ENCODE results near the gene UTP15.

GRCh38 chr5:73540192-73540591 is 25.4 kb upstream of the UTP15 start:
- no peak for TF ChIP-seq JUN (IDR thresholded peaks at IDR 0.05; ENCODE audit: borderline replicate concordance, insufficient read depth, insufficient read length, low read depth)
- TF ChIP-seq POLR2AphosphoS5 (IDR thresholded peaks at IDR 0.05; ENCODE audit: insufficient read depth, low read depth, low read length) = no peak
- no peak for TF ChIP-seq POLR2A (IDR thresholded peaks at IDR 0.05; ENCODE audit: low read depth, low read length)
- no peak for TF ChIP-seq MAX (IDR thresholded peaks at IDR 0.05; ENCODE audit: insufficient read depth, insufficient read length)
- TF ChIP-seq CTCF (IDR thresholded peaks at IDR 0.05; ENCODE audit: extremely low read depth in 1 of 2, insufficient read depth in 1 of 2, low read depth in 1 of 2, low read length in 2 of 2) = no peak
- no peak for TF ChIP-seq EZH2 (IDR thresholded peaks at IDR 0.05; ENCODE audit: borderline replicate concordance, low read depth, low read length, severe bottlenecking)
- no peak for TF ChIP-seq GATA2 (IDR thresholded peaks at IDR 0.05; ENCODE audit: insufficient read depth, insufficient read length, low read depth, low read length)

All from endothelial cell of umbilical vein (primary cell).